Mononuclear cell (primary cell): ENCODE measurements around the gene RNF123. TPM values are rescaled to one million over a fixed set of nuclear protein-coding genes. Genes with fewer than 3 reads are reported as not detected.

Experiments used
- H3K27me3 ChIP-seq: 2 replicates; pipeline ENCODE4 v1.6.0; 2011; ENCODE audit warnings: low read length, control low read depth; ENCODE audit not compliant: insufficient read depth
- H3K4me1 ChIP-seq: 2 replicates; pipeline ENCODE4 v1.5.1; 2011; ENCODE audit warnings: mild to moderate bottlenecking, low read length, control low read depth; ENCODE audit not compliant: insufficient read depth
- H3K4me3 ChIP-seq: 2 replicates; pipeline ENCODE4 v1.5.1; 2011; ENCODE audit warnings: mild to moderate bottlenecking, low read length, moderate library complexity
- H3K9me3 ChIP-seq: 2 replicates; pipeline ENCODE4 v1.5.1; 2011; ENCODE audit warnings: low read depth, mild to moderate bottlenecking, control low read depth, low read length
- total RNA-seq: library from RNA; depleted of rRNA; stranded (reverse); fragments of >200 nt; gene quantifications from one replicate; pipeline ENCODE4 v1.2.3, GENCODE V29; 2012

The RNF123 gene
- total RNA-seq, 1 donor, result 6.2 TPM

GRCh38 chr3:49700453-49701128 lies 11.2 kb downstream of the RNF123 start:
- Histone ChIP-seq H3K4me1 (no peaks in the 10 kb centered on the region), H3K27me3 (no peaks in the 10 kb centered on the region), H3K9me3 (no peaks in the 10 kb centered on the region), H3K4me3 (no peak overlapping the region)

- Histone ChIP-seq H3K9me3 (no peaks in the 10 kb centered on the region), H3K27me3 (no peaks in the 10 kb centered on the region), H3K4me3 (no peak overlapping the region), H3K4me1 (no peaks in the 10 kb centered on the region)
Measured at GRCh38 chr3:49701388-49702077, 12.2 kb downstream of the RNF123 start.

GRCh38 chr3:49702672-49703071 lies 13.3 kb downstream of the RNF123 start:
- no peaks in the 10 kb centered on the region for H3K9me3 ChIP-seq
- no peaks in the 10 kb centered on the region for H3K27me3 ChIP-seq
- H3K4me1 ChIP-seq, result no peaks in the 10 kb centered on the region
- H3K4me3 ChIP-seq, result no peak overlapping the region

- no peaks in the 10 kb centered on the region for H3K27me3 ChIP-seq
- no peaks in the 10 kb centered on the region for H3K9me3 ChIP-seq
- no peak overlapping the region for H3K4me3 ChIP-seq
- H3K4me1 ChIP-seq, result no peaks in the 10 kb centered on the region
Measured at GRCh38 chr3:49703443-49703927, 14.1 kb downstream of the RNF123 start.

- H3K9me3 ChIP-seq, result no peaks in the 10 kb centered on the region
Measured at GRCh38 chr3:49703956-49704355, 14.6 kb downstream of the RNF123 start.

GRCh38 chr3:49704629-49705028 lies 15.3 kb downstream of the RNF123 start:
- no peaks in the 10 kb centered on the region for H3K9me3 ChIP-seq
- H3K4me3 ChIP-seq, result no peak overlapping the region
- no peaks in the 10 kb centered on the region for H3K27me3 ChIP-seq
- no peaks in the 10 kb centered on the region for H3K4me1 ChIP-seq

More at GRCh38 chr3:49703956-49704355, 14.6 kb downstream of the RNF123 start:
- H3K27me3 ChIP-seq, result no peaks in the 10 kb centered on the region
- H3K4me3 ChIP-seq, result no peak overlapping the region
- no peaks in the 10 kb centered on the region for H3K4me1 ChIP-seq

- Histone ChIP-seq H3K4me1 (no peaks in the 10 kb centered on the region), H3K27me3 (no peaks in the 10 kb centered on the region), H3K4me3 (no peak overlapping the region), H3K9me3 (no peaks in the 10 kb centered on the region)
Measured at GRCh38 chr3:49705390-49705960, 16.1 kb downstream of the RNF123 start.

- H3K9me3 ChIP-seq, result no peaks in the 10 kb centered on the region
- no peak overlapping the region for H3K4me3 ChIP-seq
- H3K27me3 ChIP-seq, result no peaks in the 10 kb centered on the region
Measured at GRCh38 chr3:49706456-49707112, 17.2 kb downstream of the RNF123 start.

GRCh38 chr3:49707113-49707480 lies 17.7 kb downstream of the RNF123 start:
- Histone ChIP-seq H3K9me3 (no peaks in the 10 kb centered on the region), H3K4me3 (no peak overlapping the region), H3K4me1 (no peaks in the 10 kb centered on the region), H3K27me3 (no peaks in the 10 kb centered on the region)

More at GRCh38 chr3:49706456-49707112, 17.2 kb downstream of the RNF123 start:
- no peaks in the 10 kb centered on the region for H3K4me1 ChIP-seq

GRCh38 chr3:49709852-49710251 lies 20.5 kb downstream of the RNF123 start:
- no peaks in the 10 kb centered on the region for H3K27me3 ChIP-seq
- H3K4me1 ChIP-seq, result peaks cover 9% of the 10 kb centered on the region
- no peaks in the 10 kb centered on the region for H3K9me3 ChIP-seq
- H3K4me3 ChIP-seq, result no peak overlapping the region

- H3K4me1 ChIP-seq, result peaks cover 9% of the 10 kb centered on the region
- H3K4me3 ChIP-seq, result no peak overlapping the region
- no peaks in the 10 kb centered on the region for H3K27me3 ChIP-seq
- H3K9me3 ChIP-seq, result no peaks in the 10 kb centered on the region
Measured at GRCh38 chr3:49711489-49711888, 22.1 kb downstream of the RNF123 start.

GRCh38 chr3:49712166-49712565 lies 22.8 kb downstream of the RNF123 start:
- Histone ChIP-seq H3K27me3 (no peaks in the 10 kb centered on the region), H3K4me3 (no peak overlapping the region), H3K9me3 (no peaks in the 10 kb centered on the region), H3K4me1 (peaks cover 9% of the 10 kb centered on the region)

GRCh38 chr3:49712631-49713317 lies 23.4 kb downstream of the RNF123 start:
- Histone ChIP-seq H3K9me3 (no peaks in the 10 kb centered on the region), H3K4me1 (peaks cover 9% of the 10 kb centered on the region), H3K4me3 (no peak overlapping the region), H3K27me3 (no peaks in the 10 kb centered on the region)

- H3K9me3 ChIP-seq, result no peaks in the 10 kb centered on the region
- no peaks in the 10 kb centered on the region for H3K27me3 ChIP-seq
- peaks cover 13% of the 10 kb centered on the region for H3K4me1 ChIP-seq
- H3K4me3 ChIP-seq, result no peak overlapping the region
Measured at GRCh38 chr3:49713336-49714105, 24.2 kb downstream of the RNF123 start.
